ENCODE data around the gene KIAA0319L.

DNA sequence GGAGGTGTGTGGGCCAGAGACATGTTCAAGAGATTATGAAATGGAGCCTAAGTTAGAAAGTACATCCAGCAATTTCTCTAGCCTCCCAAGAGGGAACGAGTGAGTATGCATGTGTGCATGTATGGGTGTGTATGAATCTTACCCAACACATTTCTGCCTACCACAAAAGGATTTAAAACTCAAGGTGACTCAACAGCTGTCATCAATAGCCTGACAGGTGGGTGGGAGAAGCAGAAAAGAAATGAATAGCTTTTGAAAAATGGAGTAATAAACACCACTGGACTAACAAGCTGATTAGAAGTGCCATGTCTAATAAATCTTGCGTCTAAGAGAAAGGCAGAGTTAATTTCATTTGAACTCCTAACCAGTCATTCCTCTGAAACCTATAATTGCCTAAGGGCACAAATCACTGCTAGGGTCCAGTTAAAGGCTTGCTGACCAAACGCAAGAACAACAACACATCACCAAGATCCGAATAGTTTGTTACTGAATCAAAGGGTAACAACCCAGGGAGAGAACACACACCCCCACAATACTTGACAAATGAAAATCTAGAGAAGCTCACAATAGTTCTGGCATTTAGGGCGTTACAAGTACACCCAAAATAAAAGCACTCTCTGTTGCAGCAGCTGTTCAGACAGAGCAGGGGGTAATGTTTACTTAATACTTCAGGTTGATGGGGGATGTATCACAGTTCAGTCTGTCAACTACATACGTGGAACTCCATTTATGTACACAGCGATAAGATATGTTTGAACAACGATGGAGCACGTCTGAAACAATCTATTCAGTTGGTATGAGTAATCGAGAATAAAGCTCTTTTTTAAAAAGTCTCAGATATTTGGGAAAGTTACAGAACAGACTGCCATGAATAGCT lies 1.4 kb downstream of the KIAA0319L start:
- TF ChIP-seq SP1 (IDR thresholded peaks at IDR 0.05): no peak
- TF ChIP-seq HDGF (IDR thresholded peaks at IDR 0.05; ENCODE audit: borderline replicate concordance): no peak
- TF ChIP-seq BHLHE40 (IDR thresholded peaks at IDR 0.05; ENCODE audit: borderline replicate concordance): no peak
- no peak for TF ChIP-seq CTBP1 (IDR thresholded peaks at IDR 0.05; ENCODE audit: borderline replicate concordance)
- TF ChIP-seq NFRKB (IDR thresholded peaks at IDR 0.05): no peak
- TF ChIP-seq FOXA1 (IDR thresholded peaks at IDR 0.05): no peak
- no peak for TF ChIP-seq ELF4 (IDR thresholded peaks at IDR 0.05)
- TF ChIP-seq ZNF384 (IDR thresholded peaks at IDR 0.05): no peak
- TF ChIP-seq FOXM1 (IDR thresholded peaks at IDR 0.05; ENCODE audit: borderline replicate concordance): no peak
- no peak for TF ChIP-seq L3MBTL2 (conservative IDR thresholded peaks at IDR 0.05)
- TF ChIP-seq TARDBP (IDR thresholded peaks at IDR 0.05): no peak
- TF ChIP-seq FOXK2 (IDR thresholded peaks at IDR 0.05): no peak
- no peak for TF ChIP-seq SUZ12 (IDR thresholded peaks at IDR 0.05)
